Astrocyte (in vitro differentiated cells and primary cell): Measurements from ENCODE around the gene PGM2L1.

Experiments used
- EZH2 ChIP-seq: IDR thresholded peaks from 2 replicates; pipeline ENCODE4 v1.6.1; 2012; ENCODE audit warnings: mild to moderate bottlenecking, low read length, inconsistent platforms; ENCODE audit not compliant: insufficient read depth
- TF ChIP-seq, protein P1 (sequence below): IDR thresholded peaks from 2 replicates; pipeline ENCODE4 v1.5.1; 2011; ENCODE audit warnings: low read depth, mild to moderate bottlenecking, inconsistent platforms, low read length, moderate library complexity; ENCODE audit not compliant: insufficient read depth

DNA sequence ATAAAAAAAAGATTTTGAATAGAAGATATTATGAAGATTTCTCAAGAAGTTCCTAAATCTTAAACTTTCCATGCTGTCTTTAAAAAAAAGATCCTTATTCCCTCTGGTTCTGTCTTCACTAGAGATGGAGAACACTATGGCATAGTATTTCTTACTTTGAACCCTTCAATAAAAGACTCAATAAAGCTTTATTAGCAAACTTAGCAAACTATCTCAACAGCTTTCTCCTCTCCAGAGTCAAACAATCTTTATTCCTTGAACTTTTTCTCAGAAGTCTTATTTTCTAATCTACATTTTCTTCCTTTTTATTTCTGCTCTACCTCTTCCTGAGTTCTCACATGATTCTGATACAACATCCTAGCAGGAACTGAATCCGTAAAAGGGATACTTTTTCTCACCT, 65.0 kb downstream of the PGM2L1 start:
- TF ChIP-seq, protein P1, sequence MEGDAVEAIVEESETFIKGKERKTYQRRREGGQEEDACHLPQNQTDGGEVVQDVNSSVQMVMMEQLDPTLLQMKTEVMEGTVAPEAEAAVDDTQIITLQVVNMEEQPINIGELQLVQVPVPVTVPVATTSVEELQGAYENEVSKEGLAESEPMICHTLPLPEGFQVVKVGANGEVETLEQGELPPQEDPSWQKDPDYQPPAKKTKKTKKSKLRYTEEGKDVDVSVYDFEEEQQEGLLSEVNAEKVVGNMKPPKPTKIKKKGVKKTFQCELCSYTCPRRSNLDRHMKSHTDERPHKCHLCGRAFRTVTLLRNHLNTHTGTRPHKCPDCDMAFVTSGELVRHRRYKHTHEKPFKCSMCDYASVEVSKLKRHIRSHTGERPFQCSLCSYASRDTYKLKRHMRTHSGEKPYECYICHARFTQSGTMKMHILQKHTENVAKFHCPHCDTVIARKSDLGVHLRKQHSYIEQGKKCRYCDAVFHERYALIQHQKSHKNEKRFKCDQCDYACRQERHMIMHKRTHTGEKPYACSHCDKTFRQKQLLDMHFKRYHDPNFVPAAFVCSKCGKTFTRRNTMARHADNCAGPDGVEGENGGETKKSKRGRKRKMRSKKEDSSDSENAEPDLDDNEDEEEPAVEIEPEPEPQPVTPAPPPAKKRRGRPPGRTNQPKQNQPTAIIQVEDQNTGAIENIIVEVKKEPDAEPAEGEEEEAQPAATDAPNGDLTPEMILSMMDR, result no peak
- no peak for TF ChIP-seq EZH2
